GM18907 (cell line): ENCODE data around the gene TNKS1BP1.
A peak's percentile ranks its signal among the peaks of the same experiment; 100 is the strongest.
"Not testable (repeated sequence)": the region's sequence is repeated elsewhere in the genome, so short reads cannot be mapped to it uniquely, and the experiment has no call there.

Experiments used
- ATAC-seq: cut with Tn5 transposase; IDR thresholded peaks from one replicate; pipeline ENCODE4 v1.9.1; 2021; ENCODE audit warnings: mild to moderate bottlenecking, moderate library complexity; ENCODE audit not compliant: unreplicated experiment

TNKS1BP1 gene

DNA sequence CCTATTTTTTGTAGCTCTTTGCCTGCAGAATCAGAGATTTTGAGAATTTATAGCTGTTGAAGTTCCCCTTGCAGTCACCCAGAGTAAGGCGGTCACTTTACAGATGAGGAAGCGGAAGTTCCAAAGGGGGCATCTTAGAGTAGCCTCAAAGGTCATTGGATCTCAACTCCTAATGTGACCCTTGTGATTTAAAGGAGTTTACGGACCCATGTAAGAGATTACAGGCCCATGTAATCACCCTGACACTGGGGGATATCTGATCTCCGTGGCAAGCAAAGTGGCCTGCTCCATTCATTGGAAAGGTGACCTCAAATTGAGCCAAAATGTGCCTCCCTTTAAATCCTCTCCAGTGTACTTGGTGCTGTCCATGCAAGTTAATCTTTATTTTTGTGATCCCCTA lies 29.1 kb upstream of the TNKS1BP1 start:
- no peak for ATAC-seq

GRCh38 chr11:57353446-57353845 lies 28.7 kb upstream of the TNKS1BP1 start:
- no peak for ATAC-seq

DNA sequence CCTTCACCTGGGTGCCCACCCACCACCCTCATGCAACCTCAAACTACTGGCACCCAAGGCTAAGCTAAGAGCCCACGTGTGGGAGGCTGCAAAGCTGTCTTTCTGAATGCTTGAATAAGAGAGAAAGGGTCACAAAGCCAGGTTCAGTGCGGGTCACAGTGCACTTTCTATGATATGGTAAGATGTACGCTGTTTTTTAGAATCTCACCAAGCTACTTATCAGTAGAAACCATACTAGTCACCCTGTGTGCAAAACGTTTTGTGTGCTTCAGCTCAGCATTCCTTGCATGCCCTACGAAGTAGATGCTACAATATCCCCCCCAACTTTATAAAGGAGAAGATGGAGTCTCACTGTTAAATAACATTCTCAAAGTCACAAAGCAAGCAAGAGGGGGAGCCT lies 28.3 kb upstream of the TNKS1BP1 start:
- no peak for ATAC-seq

DNA sequence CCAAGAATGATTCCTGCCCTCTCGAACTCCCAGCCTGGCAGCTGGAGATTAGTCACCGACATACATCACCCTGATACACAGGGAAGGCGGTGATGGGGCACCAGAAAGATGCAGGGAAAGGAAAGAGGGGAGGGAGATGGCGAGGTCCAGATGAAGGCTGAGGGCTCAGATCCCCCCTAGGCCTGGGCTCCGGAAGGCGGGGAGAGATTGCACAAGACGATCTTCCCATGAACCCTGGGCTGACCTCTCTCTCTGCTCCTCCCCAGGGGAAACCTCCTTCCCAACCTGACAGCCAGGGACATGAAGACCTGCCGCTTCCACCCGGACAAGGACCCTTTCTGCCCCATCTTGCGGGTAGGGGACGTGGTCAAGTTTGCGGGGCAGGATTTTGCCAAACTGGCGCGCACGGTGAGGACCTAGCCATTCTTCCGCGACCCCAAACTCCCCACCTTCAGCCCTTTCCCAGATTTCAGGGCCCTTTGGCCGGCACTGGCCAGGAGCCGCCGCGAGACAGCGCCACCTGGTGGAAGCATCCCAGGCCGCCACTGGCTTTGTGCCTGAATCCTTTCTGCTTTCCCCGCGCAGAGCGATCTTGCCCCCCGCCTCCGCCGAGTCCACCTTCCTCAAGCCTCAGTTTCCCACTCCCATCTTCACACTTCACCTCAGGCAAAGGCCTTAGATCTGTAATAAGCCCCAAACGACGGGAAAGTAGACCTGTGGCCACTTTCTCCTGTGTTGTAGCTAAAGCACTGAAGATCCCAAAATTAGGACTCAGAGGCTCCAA lies 24.9 kb upstream of the TNKS1BP1 start:
- ATAC-seq: no peak

GRCh38 chr11:57348636-57349313 lies 24.0 kb upstream of the TNKS1BP1 start:
- ATAC-seq: no peak

DNA sequence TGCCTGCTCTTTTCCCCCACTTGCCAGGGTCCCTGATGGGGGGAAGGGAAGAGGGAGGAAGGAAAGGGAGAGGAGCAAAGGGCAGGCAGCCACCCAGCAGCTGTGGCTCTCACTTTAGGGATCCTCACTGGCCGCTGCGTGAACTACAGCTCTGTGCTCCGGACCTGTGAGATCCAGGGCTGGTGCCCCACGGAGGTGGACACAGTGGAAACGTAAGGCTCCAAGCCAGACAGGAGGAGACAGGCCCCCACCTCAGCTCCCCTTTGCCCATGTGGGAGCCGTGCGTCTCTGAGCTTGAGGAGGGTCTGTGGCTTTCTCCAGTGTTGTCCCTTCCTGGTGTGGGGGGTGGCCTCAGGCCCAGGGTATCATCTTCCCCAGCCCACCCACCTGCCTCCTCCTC lies 23.3 kb upstream of the TNKS1BP1 start:
- no peak for ATAC-seq

DNA sequence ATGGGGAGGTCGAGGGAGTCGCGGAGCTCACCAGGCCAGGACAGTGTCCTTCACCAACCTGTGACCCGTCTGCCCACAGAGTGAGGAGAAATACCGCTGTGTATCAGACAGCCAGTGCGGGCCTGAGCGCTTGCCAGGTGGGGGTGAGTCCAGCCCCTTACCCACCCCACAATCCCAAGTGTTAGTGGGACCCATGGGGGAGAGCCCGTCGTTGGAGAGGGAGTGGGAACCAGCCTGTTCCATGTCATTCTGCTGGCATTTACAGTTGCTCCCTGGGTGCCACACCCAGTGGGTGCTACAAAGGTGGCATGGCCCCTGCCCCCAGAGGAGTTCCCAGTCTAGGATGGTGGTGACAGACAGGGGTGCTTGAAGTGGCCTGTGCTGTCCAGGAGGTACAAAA lies 22.6 kb upstream of the TNKS1BP1 start:
- ATAC-seq: no peak

- ATAC-seq: peak; percentile 69
These were observed 20.9 kb upstream of the TNKS1BP1 start for GRCh38 chr11:57345555-57346211.

DNA sequence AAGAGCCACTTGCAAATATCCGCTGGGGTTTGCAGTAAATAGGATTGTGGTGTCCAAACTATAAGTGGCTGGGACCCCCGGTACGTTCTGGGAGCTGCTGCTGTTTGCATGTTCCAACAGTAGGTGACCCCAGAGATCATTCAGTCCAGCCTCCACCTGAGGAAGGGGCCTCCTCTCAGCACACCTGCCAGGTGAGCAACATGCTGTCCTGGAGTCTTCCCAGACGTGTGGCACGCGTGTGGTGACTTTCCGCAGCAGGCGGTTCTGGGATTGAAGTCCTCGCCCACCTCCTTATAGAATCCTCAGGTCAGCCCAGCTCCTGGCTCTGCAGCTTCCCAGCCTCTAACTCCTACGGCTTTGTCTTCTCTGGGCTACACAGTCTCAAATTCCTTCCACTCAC lies 20.1 kb upstream of the TNKS1BP1 start:
- no peak for ATAC-seq

GRCh38 chr11:57343825-57344224 lies 19.1 kb upstream of the TNKS1BP1 start:
- ATAC-seq: no peak

- no peak for ATAC-seq
These were observed 17.9 kb upstream of the TNKS1BP1 start for GRCh38 chr11:57342702-57343101.

GRCh38 chr11:57341250-57341808 lies 16.6 kb upstream of the TNKS1BP1 start:
- ATAC-seq: no peak

DNA sequence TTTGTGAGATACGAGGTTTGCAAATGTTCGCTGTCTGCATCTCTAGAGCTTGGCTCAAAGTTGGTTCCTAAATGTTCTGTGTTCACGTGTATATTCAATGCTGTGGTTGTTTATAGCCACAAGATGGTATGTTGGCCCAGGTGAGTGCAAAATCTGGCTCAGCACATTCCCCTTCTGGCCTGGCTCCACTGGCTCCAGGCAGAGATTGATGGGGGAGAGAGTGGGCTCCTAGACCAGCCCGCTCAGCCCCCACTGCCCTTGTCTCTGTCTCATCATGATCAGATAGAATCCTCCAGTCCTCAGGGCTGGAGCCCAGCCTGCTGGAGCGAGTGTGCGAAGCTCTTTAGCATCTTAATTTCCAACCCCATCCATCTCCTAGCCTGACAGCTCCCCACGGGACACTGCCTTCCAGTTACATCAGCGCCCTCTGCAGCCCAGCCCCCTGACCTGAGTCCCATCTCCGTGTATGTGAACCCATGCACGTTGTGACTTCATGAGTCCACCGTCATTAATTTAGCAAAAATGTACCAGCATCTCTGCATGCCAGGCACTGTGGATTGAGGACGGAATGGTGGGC lies 15.4 kb upstream of the TNKS1BP1 start:
- ATAC-seq: no peak

- ATAC-seq: no peak
These were observed 14.6 kb upstream of the TNKS1BP1 start for GRCh38 chr11:57339328-57339727.

- no peak for ATAC-seq
These were observed 13.4 kb upstream of the TNKS1BP1 start, which contains the start of gene P2RX3 for GRCh38 chr11:57338142-57338541. TSS of gene P2RX3 (plus strand) at chr11:57338352. CDS start at chr11:57338551, 199 bp downstream.

DNA sequence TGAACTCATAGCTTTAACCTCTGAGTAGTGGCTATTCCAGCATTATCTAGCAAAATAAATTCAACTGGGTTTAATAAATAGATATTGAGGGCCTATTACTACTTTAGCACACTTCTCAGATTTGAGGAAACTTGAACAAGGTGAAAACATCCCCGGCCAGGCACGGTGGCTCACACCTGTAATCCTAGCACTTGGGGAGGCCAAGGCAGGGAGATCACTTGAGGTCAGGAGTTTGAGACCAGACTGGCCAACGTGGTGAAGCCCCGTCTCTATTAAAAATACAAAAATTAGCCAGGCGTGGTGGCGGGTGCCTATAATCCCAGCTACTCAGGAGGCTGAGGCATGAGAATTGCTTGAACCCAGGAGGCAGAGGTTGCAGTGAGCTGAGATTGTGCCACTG lies 12.1 kb upstream of the TNKS1BP1 start:
- ATAC-seq: not testable (repeated sequence)

GRCh38 chr11:57336111-57336666 lies 11.4 kb upstream of the TNKS1BP1 start:
- ATAC-seq: no peak

DNA sequence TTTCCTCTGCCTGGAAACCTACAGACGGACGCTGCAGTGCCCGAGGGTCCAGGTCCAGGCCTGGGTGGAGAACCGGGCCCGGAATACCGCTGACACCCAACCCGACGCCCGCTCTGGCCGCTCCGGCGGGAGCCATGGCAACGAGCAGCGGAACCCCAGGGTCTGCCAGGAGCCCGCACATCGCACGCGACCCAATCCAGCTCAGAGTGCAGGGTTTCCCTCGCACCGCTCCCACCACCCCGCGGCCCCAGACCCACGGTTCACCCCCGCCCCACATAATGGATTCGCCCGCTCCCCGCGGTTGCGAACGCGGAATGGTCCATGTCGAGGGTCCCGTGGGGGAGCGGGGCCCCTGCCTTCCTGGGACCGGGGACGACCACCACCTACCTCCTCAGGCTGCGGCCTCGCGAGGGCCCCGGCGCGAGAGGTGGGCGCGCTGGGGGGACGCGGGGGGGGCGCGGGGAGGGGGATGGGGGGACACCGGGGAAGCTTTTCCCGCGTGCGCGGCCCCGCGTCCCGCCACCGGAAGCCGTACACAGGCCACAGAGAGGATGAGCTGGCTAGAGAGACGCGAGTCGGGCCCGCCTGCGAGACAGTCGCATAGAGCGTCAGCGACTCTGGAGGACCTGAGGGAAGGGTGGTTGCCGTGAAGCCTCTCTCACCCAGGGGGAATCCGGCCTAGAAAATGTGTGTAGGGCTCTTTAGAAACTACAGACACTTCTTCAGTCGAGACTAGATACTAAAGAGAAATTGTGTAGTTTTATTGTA lies 10.8 kb upstream of the TNKS1BP1 start, which contains the start of gene SSRP1:
Gene SSRP1, minus strand, starts transcription at position 550 of the 768 bp plus-strand sequence. CDS start 771 bp downstream, outside the sequence.
- peak; percentile 99 for ATAC-seq

- ATAC-seq: peak; percentile 7
These were observed 10.2 kb upstream of the TNKS1BP1 start for GRCh38 chr11:57335023-57335342.
